HCT116 (cell line): ENCODE data around the gene DNAJC28.

Experiments
- ATF3 ChIP-seq: IDR thresholded peaks from 2 replicates; pipeline ENCODE4 v1.6.1; 2012
- CEBPB ChIP-seq: IDR thresholded peaks from 2 replicates; pipeline ENCODE4 v1.6.1; 2012; ENCODE audit warnings: low read depth
- CTCF ChIP-seq, 3 experiments: fragments of 200-600 bp in 1 of 3; sonication (generic) in 1 of 3; IDR thresholded peaks in 2 of 3; conservative IDR thresholded peaks in 1 of 3; 2 replicates each; pipeline ENCODE4 v1.5.1; 2012 to 2017; ENCODE audit warnings: low read depth in 2 of 3, low read length in 2 of 3, antibody characterized with exemption in 1 of 3, borderline replicate concordance in 1 of 3, control low read depth in 1 of 3, mild to moderate bottlenecking in 1 of 3, mixed read lengths in 1 of 3, mixed run types in 1 of 3, moderate library complexity in 1 of 3; ENCODE audit not compliant: insufficient read depth in 1 of 3
- FOSL1 ChIP-seq: IDR thresholded peaks from 2 replicates; pipeline ENCODE4 v1.6.1; 2012; ENCODE audit warnings: low read depth
- POLR2A ChIP-seq: IDR thresholded peaks from 2 replicates; pipeline ENCODE4 v1.7.0; 2011; ENCODE audit warnings: borderline replicate concordance; ENCODE audit not compliant: insufficient read depth, insufficient read length; ENCODE audit errors: extremely low read depth
- POLR2AphosphoS5 ChIP-seq: IDR thresholded peaks from 2 replicates; pipeline ENCODE4 v1.6.1; 2011; ENCODE audit warnings: mild to moderate bottlenecking, low read depth, low read length, moderate library complexity
- REST ChIP-seq: IDR thresholded peaks from 2 replicates; pipeline ENCODE4 v1.6.1; 2012; ENCODE audit warnings: low read depth
- SP1 ChIP-seq: IDR thresholded peaks from 2 replicates; pipeline ENCODE4 v1.6.1; 2012; ENCODE audit warnings: low read depth
- YY1 ChIP-seq: IDR thresholded peaks from 2 replicates; pipeline ENCODE4 v1.6.1; 2011; ENCODE audit warnings: low read length, low read depth, moderate library complexity, mild to moderate bottlenecking; ENCODE audit not compliant: insufficient replicate concordance; ENCODE audit errors: extremely low read depth
- ZFX ChIP-seq: fragments of 450-650 bp; IDR thresholded peaks from 2 replicates; pipeline ENCODE4 v1.6.1; 2017

GRCh38 chr21:33495743-33496142 is 4.2 kb upstream of the DNAJC28 start:
- no peak for TF ChIP-seq ATF3
- no peak for TF ChIP-seq SP1
- no peak for TF ChIP-seq CTCF (IDR thresholded peaks at IDR 0.05 in 2 of 3, conservative IDR thresholded peaks at IDR 0.05 in 1 of 3; ENCODE audit: borderline replicate concordance in 1 of 3, insufficient read depth in 1 of 3, low read depth in 2 of 3, low read length in 2 of 3)
- TF ChIP-seq CEBPB: no peak
- no peak for TF ChIP-seq REST
- no peak for TF ChIP-seq ZFX
- TF ChIP-seq FOSL1: no peak
- TF ChIP-seq POLR2AphosphoS5: no peak
- no peak for TF ChIP-seq POLR2A
- no peak for TF ChIP-seq YY1
